ENCODE results near the gene DPH5.

The DPH5 gene

DNA sequence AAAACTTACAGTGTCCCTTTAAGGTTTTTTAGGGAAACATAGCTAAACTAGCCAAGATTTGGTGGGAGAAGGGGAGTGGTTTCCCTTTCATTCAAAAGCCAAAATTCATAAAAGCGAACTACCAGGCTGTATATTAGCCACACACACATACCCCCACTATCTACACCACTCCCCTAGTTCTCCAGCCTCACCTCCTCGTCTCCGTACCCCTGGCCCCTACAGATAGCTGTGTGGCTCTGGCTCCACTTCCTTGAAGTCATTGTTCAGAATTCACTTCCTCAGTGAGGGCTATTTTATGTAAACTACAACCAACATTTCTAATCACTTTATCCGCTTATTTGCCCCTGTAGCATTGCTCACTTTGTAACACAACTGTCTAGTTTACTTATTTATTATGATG is 5.3 kb upstream of the DPH5 start:
- no peaks in the 10 kb centered on the region for H3K36me3 ChIP-seq
- H3K27ac ChIP-seq, result no peak overlapping the region
- H3K9me3 ChIP-seq (ENCODE audit: severe bottlenecking), result no peaks in the 10 kb centered on the region
- TF ChIP-seq, protein P1, sequence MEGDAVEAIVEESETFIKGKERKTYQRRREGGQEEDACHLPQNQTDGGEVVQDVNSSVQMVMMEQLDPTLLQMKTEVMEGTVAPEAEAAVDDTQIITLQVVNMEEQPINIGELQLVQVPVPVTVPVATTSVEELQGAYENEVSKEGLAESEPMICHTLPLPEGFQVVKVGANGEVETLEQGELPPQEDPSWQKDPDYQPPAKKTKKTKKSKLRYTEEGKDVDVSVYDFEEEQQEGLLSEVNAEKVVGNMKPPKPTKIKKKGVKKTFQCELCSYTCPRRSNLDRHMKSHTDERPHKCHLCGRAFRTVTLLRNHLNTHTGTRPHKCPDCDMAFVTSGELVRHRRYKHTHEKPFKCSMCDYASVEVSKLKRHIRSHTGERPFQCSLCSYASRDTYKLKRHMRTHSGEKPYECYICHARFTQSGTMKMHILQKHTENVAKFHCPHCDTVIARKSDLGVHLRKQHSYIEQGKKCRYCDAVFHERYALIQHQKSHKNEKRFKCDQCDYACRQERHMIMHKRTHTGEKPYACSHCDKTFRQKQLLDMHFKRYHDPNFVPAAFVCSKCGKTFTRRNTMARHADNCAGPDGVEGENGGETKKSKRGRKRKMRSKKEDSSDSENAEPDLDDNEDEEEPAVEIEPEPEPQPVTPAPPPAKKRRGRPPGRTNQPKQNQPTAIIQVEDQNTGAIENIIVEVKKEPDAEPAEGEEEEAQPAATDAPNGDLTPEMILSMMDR (IDR thresholded peaks at IDR 0.05; ENCODE audit: low read depth, low read length), result no peak
- H3K27me3 ChIP-seq (ENCODE audit: insufficient read depth, low read depth, severe bottlenecking), result no peaks in the 10 kb centered on the region
- DNase-seq, result no peak
- no peak overlapping the region for H3K4me3 ChIP-seq (ENCODE audit: low read depth, low read length)

DNA sequence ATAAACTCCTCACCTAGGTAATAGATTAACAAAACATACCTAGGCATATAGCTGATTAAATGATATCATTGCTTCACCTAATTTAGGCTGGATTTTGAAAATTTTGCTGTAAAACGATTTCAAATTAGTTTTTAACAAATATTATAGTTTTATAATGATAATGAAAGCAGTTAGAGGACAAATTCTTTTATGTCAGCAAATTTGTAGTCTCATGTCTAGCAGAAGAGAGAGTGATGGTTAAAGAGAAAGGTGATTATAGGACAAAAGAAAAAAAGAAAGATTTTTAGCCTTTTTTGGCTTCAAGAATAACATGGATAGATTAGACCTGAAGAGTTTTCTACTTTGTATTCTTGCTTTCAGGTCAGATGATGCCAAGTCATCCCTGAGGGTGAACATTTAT is 3.6 kb upstream of the DPH5 start:
- H3K4me3 ChIP-seq (ENCODE audit: low read depth, low read length), result no peak overlapping the region
- no peak for DNase-seq
- TF ChIP-seq, protein P1 (IDR thresholded peaks at IDR 0.05; ENCODE audit: low read depth, low read length), result no peak
- H3K36me3 ChIP-seq, result no peaks in the 10 kb centered on the region
- H3K9me3 ChIP-seq (ENCODE audit: severe bottlenecking), result no peaks in the 10 kb centered on the region
- H3K27ac ChIP-seq, result no peak overlapping the region
- no peaks in the 10 kb centered on the region for H3K27me3 ChIP-seq (ENCODE audit: insufficient read depth, low read depth, severe bottlenecking)

DNA sequence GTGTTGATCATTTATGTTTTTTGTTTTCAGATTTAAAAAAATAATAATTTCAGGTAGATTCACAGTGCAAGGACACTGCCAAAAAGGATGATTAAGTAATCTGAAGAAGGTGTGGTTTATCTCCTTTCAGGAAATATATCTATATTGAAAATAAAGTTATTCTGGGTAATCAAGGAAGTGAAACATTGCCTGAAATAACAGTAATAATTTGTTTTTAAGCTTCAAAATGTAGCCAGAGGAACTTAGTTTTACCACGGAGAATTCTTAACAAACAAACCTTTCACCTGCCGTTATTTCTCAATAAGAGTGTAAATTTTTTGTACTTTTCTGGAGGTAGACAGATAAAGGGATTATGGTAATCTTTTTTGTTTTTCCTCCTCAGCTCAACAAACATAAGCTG is 2.9 kb upstream of the DPH5 start:
- no peaks in the 10 kb centered on the region for H3K9me3 ChIP-seq (ENCODE audit: severe bottlenecking)
- TF ChIP-seq, protein P1 (IDR thresholded peaks at IDR 0.05; ENCODE audit: low read depth, low read length), result no peak
- no peak overlapping the region for H3K27ac ChIP-seq
- DNase-seq, result no peak
- H3K27me3 ChIP-seq (ENCODE audit: insufficient read depth, low read depth, severe bottlenecking), result no peaks in the 10 kb centered on the region
- H3K4me3 ChIP-seq (ENCODE audit: low read depth, low read length), result no peak overlapping the region
- H3K36me3 ChIP-seq, result peaks cover 4% of the 10 kb centered on the region

DNA sequence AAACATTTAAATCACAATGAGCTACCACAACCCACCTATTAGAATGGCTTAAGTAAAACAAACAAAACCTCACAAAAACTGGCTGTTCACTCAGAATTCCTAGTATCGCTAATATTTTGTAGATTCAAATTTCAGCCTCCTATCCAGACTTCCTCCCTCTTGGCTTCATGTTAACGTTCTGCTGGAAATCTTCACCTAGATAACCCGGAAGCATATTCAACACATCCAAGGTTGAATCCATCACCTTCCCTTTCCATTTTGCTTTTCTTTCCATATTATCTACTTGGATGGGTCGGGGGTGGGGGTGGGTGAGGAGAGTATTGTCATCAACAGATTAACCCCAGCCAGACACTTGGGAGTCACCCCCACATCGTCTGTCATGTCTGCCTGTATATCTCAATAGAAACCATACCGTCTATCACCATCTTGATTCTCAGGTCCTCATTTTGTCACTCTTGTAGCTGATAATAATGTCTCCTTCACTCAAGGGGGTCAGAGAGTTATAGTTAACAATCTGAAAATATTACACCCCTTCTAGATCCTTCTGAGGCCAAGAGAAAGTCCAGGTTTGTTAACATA is 1.7 kb upstream of the DPH5 start:
- no peak for DNase-seq
- H3K27me3 ChIP-seq (ENCODE audit: insufficient read depth, low read depth, severe bottlenecking), result no peaks in the 10 kb centered on the region
- H3K9me3 ChIP-seq (ENCODE audit: severe bottlenecking), result no peaks in the 10 kb centered on the region
- peaks cover 8% of the 10 kb centered on the region for H3K36me3 ChIP-seq
- H3K27ac ChIP-seq, result no peak overlapping the region
- H3K4me3 ChIP-seq (ENCODE audit: low read depth, low read length), result no peak overlapping the region
- TF ChIP-seq, protein P1 (IDR thresholded peaks at IDR 0.05; ENCODE audit: low read depth, low read length), result no peak

DNA sequence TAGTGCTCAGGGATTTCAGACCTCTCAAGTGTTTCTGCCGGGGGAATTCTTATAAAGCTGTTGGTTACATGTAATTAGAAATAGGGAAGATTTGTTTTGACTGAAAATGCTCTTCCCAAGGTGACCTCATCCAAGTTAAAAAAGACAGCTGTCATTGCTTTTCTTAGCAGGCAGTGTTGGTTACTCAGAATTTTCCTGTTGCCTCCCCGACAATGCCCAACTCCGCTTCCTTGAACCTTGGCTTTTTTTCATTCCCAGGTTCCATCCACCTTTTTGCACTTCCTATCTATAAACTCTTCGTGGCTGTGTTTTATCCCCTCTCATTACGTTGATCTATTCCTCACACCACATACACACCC is 825 bp upstream of the DPH5 start:
- H3K27me3 ChIP-seq (ENCODE audit: insufficient read depth, low read depth, severe bottlenecking), result no peaks in the 10 kb centered on the region
- TF ChIP-seq, protein P1 (IDR thresholded peaks at IDR 0.05; ENCODE audit: low read depth, low read length), result no peak
- H3K36me3 ChIP-seq, result peaks cover 8% of the 10 kb centered on the region
- peak overlapping the region; percentile 89 for H3K27ac ChIP-seq
- no peak for DNase-seq
- peak overlapping the region; percentile 85 for H3K4me3 ChIP-seq (ENCODE audit: low read depth, low read length)
- no peaks in the 10 kb centered on the region for H3K9me3 ChIP-seq (ENCODE audit: severe bottlenecking)

DNA sequence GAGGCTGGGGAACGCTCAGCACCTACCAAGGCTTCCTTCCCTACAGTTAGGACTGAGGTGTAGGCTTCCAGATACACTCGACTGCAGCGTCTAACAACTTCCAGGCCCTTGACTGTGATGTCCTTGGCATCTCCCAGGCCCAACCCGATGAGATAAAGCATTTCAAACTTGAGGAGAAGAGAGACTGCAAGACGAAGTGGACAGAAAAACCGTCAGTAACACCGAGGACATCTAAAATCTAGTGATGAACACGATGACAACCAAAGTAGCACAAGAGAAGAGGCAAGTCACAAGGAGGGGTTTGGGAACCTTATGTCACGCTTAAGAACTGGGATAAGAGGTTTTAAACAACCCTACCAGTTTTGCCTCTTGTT is 314 bp downstream of the DPH5 start:
- Histone ChIP-seq H3K27ac (peak overlapping the region; percentile 89), H3K36me3 (peaks cover 8% of the 10 kb centered on the region)
- no peak for DNase-seq

More for the DNA sequence above, 314 bp downstream of the DPH5 start:
- Histone ChIP-seq H3K9me3 (ENCODE audit: severe bottlenecking) (no peaks in the 10 kb centered on the region), H3K27me3 (ENCODE audit: insufficient read depth, low read depth, severe bottlenecking) (no peaks in the 10 kb centered on the region), H3K4me3 (ENCODE audit: low read depth, low read length) (peak overlapping the region; percentile 85)
- TF ChIP-seq, protein P1 (IDR thresholded peaks at IDR 0.05; ENCODE audit: low read depth, low read length), result no peak
